ENCODE results near the gene CARS1. TPM values are rescaled to one million over a fixed set of nuclear protein-coding genes. Genes with fewer than 3 reads are reported as not detected.

Gene CARS1
- total and polyA plus RNA-seq, 2 of the 8 experiments (the other 6 are each of a cell fraction or from before 2014, with no cell fraction given), result 44.1 to 100 TPM

GRCh38 chr11:3044915-3045314 is 12.3 kb downstream of the CARS1 start:
- DNase-seq (ENCODE audit: low read depth in 1 of 2, low spot score in 2 of 2), result no peak
- Histone ChIP-seq H4K91ac (replicated peaks; ENCODE audit: insufficient read length, low read length) (no peak overlapping the region), H3K9me3 (ENCODE audit: insufficient read depth in 2 of 2, low read depth in 1 of 2, low read length in 1 of 2) (no peaks in the 10 kb centered on the region), H3K23ac (ENCODE audit: insufficient read length) (no peak overlapping the region), H3K56ac (replicated peaks; ENCODE audit: insufficient read length, low read depth, low read length) (no peak overlapping the region), H3K4ac (replicated peaks; ENCODE audit: insufficient read length, low read depth, low read length) (no peak overlapping the region), H3K23me2 (ENCODE audit: low read depth, low read length) (no peaks in the 10 kb centered on the region), H2BK12ac (ENCODE audit: low read depth, low read length) (no peak overlapping the region), H3K9ac (replicated peaks in 1 of 4; ENCODE audit: extremely low read depth in 1 of 4, low read depth in 3 of 4, low read length in 3 of 4) (no peak overlapping the region), H4K5ac (ENCODE audit: insufficient read length, low read depth, low read length) (no peak overlapping the region), H2AFZ (ENCODE audit: low read length) (no peak overlapping the region), H4K20me1 (replicated peaks in 1 of 2; ENCODE audit: control insufficient read depth in 1 of 2, insufficient read depth in 2 of 2, low read length in 2 of 2) (peaks cover 33 to 66% of the 10 kb centered on the region in 2 experiments), H2BK5ac (ENCODE audit: low read depth, low read length) (no peak overlapping the region), H3K27me3 (replicated peaks in 1 of 4; ENCODE audit: control insufficient read depth in 3 of 4, extremely low read depth in 1 of 4, insufficient read depth in 3 of 4, low read length in 3 of 4) (no peaks in the 10 kb centered on the region), H4K8ac (ENCODE audit: extremely low read depth, insufficient read depth, low read length) (no peak overlapping the region; the same call in 1 of the 2 replicates), H3K18ac (ENCODE audit: extremely low read depth, low read length) (no peak overlapping the region), H2BK20ac (ENCODE audit: low read length) (no peak overlapping the region), H3K79me2 (ENCODE audit: control insufficient read depth in 1 of 2, insufficient read depth in 2 of 2, low read length in 2 of 2) (peaks cover 0 to 79% of the 10 kb centered on the region in 2 experiments; a peak in 2 of 4 replicates), H3K4me1 (replicated peaks in 1 of 4; ENCODE audit: control insufficient read depth in 3 of 4, insufficient read depth in 4 of 4, low read length in 3 of 4) (peaks cover 0 to 3% (median 0%) of the 10 kb centered on the region in 4 experiments; a peak in 1 of 7 replicates), H3K27ac (ENCODE audit: low read depth, low read length) (no peak overlapping the region), H3K36me3 (ENCODE audit: control insufficient read depth in 2 of 4, insufficient read depth in 4 of 4, low read length in 3 of 4) (peaks cover 2 to 39% (median 8%) of the 10 kb centered on the region in 4 experiments; a peak in 6 of 8 replicates), H2BK120ac (replicated peaks; ENCODE audit: low read depth, low read length) (no peak overlapping the region), H3K4me2 (ENCODE audit: insufficient read depth in 1 of 2, low read depth in 2 of 2, low read length in 2 of 2) (no peak overlapping the region), H3K79me1 (ENCODE audit: low read depth, low read length) (peaks cover 36% of the 10 kb centered on the region), H2AK5ac (ENCODE audit: low read depth, low read length) (no peak overlapping the region), H3K14ac (ENCODE audit: insufficient read length) (no peak overlapping the region), H2BK15ac (ENCODE audit: low read length) (no peak overlapping the region), H3K4me3 (ENCODE audit: extremely low read depth in 1 of 4, insufficient read depth in 2 of 4, low read depth in 3 of 4, low read length in 4 of 4) (no peak overlapping the region)
- no peak for FAIRE-seq
- CTCF ChIA-PET (ENCODE audit: partially characterized antibody), result interaction anchor here (0.9 to 20.3 kb wide), 8 partner anchors 9 to 75 kb away, joined by 3 to 434 read pairs (median 4); partner anchors contain the start of gene CARS1
- WGBS, 2 experiments (ENCODE audit: extremely low coverage in 1 of 2, insufficient coverage in 1 of 2, insufficient read length in 1 of 2, insufficient replicate concordance in 2 of 2, low coverage in 1 of 2, low lambda C conversion rate in 2 of 2, missing lambda C conversion rate in 1 of 2), result 94% methylated on average over 12 of the region's 12 CpGs; no CpG with 5 or more reads in 1 of the 2 experiments
- POLR2A ChIA-PET (ENCODE audit: partially characterized antibody), result interaction anchor here (0.8 to 1.7 kb wide), 3 partner anchors 12 to 46 kb away, joined by 3 to 6 read pairs (median 4); partner anchors contain the start of gene CARS1
- TF ChIP-seq TAF7 (optimal IDR thresholded peaks at IDR 0.05; ENCODE audit: borderline replicate concordance, low read depth, low read length) (no peak), ATF3 (IDR thresholded peaks at IDR 0.05; ENCODE audit: insufficient read depth, low read depth, low read length) (no peak), FOSL1 (IDR thresholded peaks at IDR 0.05; ENCODE audit: insufficient read depth, low read depth, low read length) (no peak), RFX5 (IDR thresholded peaks at IDR 0.05; ENCODE audit: borderline replicate concordance, low read depth, low read length) (no peak), POLR2AphosphoS5 (IDR thresholded peaks at IDR 0.05; ENCODE audit: low read depth, low read length) (no peak), BACH1 (IDR thresholded peaks at IDR 0.05; ENCODE audit: low read length) (no peak), GABPA (IDR thresholded peaks at IDR 0.05; ENCODE audit: borderline replicate concordance, insufficient read depth, low read length) (no peak), KDM1A (IDR thresholded peaks at IDR 0.05; ENCODE audit: borderline replicate concordance, low read length) (no peak), CTBP2 (IDR thresholded peaks at IDR 0.05; ENCODE audit: borderline replicate concordance, insufficient read depth, insufficient read length, low read length) (no peak), SIX5 (IDR thresholded peaks at IDR 0.05; ENCODE audit: low read depth, low read length) (no peak), HDAC2 (IDR thresholded peaks at IDR 0.05; ENCODE audit: borderline replicate concordance in 1 of 2, low read depth in 2 of 2, low read length in 2 of 2) (no peak), NRF1 (IDR thresholded peaks at IDR 0.05; ENCODE audit: low read depth, low read length) (no peak), HDAC6 (IDR thresholded peaks at IDR 0.05; ENCODE audit: low read depth, low read length) (no peak)
